HL-60/S4 (cell line): ENCODE measurements around the gene MMP21.

Source experiments
- in situ Hi-C: fragments of 300-500 bp; cut with MboI; formaldehyde crosslinking; loops from 2 replicates; pipeline ENCODE4 v1.14.3; 2022; ENCODE audit warnings: low sequenced_read_pairs

Gene MMP21

GRCh38 chr10:125768219-125768855 is 7.3 kb downstream of the MMP21 start:
- in situ Hi-C loops, result no loop called here

- in situ Hi-C loops, result no loop called here
Measured at GRCh38 chr10:125766511-125766910, 9.1 kb downstream of the MMP21 start.

GRCh38 chr10:125765835-125766234 is 9.8 kb downstream of the MMP21 start:
- in situ Hi-C loops, result no loop called here

GRCh38 chr10:125762692-125763648 is 12.7 kb downstream of the MMP21 start:
- in situ Hi-C loops, result no loop called here

- in situ Hi-C loops, result no loop called here
Measured at GRCh38 chr10:125761961-125762360, 13.7 kb downstream of the MMP21 start.

- in situ Hi-C loops, result no loop called here
Measured at GRCh38 chr10:125757742-125758141, 17.9 kb downstream of the MMP21 start.

GRCh38 chr10:125756853-125757487 is 18.7 kb downstream of the MMP21 start:
- in situ Hi-C loops, result no loop called here

- in situ Hi-C loops, result no loop called here
Measured at GRCh38 chr10:125756196-125756595, 19.4 kb downstream of the MMP21 start.

GRCh38 chr10:125747417-125747816 is 28.2 kb downstream of the MMP21 start:
- in situ Hi-C loops, result no loop called here

- in situ Hi-C loops, result no loop called here
Measured at GRCh38 chr10:125744909-125745308, 30.7 kb downstream of the MMP21 start.

GRCh38 chr10:125742465-125742864 is 33.2 kb downstream of the MMP21 start:
- in situ Hi-C loops, result no loop called here

GRCh38 chr10:125739994-125740679 is 35.5 kb downstream of the MMP21 start:
- in situ Hi-C loops, result no loop called here

GRCh38 chr10:125738206-125738605 is 37.4 kb downstream of the MMP21 start:
- in situ Hi-C loops, result no loop called here

- in situ Hi-C loops, result no loop called here
Measured at GRCh38 chr10:125734823-125735222, 40.8 kb downstream of the MMP21 start.

GRCh38 chr10:125734148-125734547 is 41.5 kb downstream of the MMP21 start:
- in situ Hi-C loops, result no loop called here

GRCh38 chr10:125727436-125727835 is 48.2 kb downstream of the MMP21 start:
- in situ Hi-C loops, result no loop called here

- in situ Hi-C loops, result no loop called here
Measured at GRCh38 chr10:125726914-125727313, 48.7 kb downstream of the MMP21 start.

- in situ Hi-C loops, result no loop called here
Measured at GRCh38 chr10:125722811-125723210, 52.8 kb downstream of the MMP21 start.

GRCh38 chr10:125721035-125721434 is 54.6 kb downstream of the MMP21 start:
- in situ Hi-C loops, result no loop called here

- in situ Hi-C loops, result no loop called here
Measured at GRCh38 chr10:125720002-125720382, 55.6 kb downstream of the MMP21 start.
